H1 (cell line): ENCODE results near the gene UBE2L6. TPM values are rescaled to one million over a fixed set of nuclear protein-coding genes. Genes with fewer than 3 reads are reported as not detected.
A peak's percentile ranks its signal among the peaks of the same experiment; 100 is the strongest.

Source experiments
- RBBP5 ChIP-seq: IDR thresholded peaks from 2 replicates; pipeline ENCODE4 v1.7.1; 2012; ENCODE audit warnings: low read depth, mild to moderate bottlenecking, inconsistent platforms, low read length, moderate library complexity, borderline replicate concordance
- polyA plus RNA-seq, 7 experiments: library from polyadenylated mRNA; depleted of rRNA in 3 of 7; stranded (reverse) in 5 of 7; unstranded in 2 of 7; fragments of >200 nt in 5 of 7; fragments of 200-250 nt in 2 of 7; gene quantifications; 1 replicate in 5 of 7; 2 replicates in 1 of 7; 4 replicates in 1 of 7; pipeline versions ENCODE4 v1.2.1 to v1.2.3, GENCODE V29; 2011 to 2013; ENCODE audit warnings: missing spikeins in 2 of 7, mixed read lengths in 2 of 7
- total RNA-seq: library from RNA; stranded (reverse); fragmentation: NEBNext Ultra II Directional; extraction: Animal tissue kit (Norgen Biotek cat#: 25700); gene quantifications from 2 replicates; pipeline ENCODE4 v1.2.1, GENCODE V29; 2021

The UBE2L6 gene
- total and polyA plus RNA-seq, 2 of the 8 experiments (the other 6 are each of a cell fraction or from before 2014, with no cell fraction given), result 67.8 to 89.2 TPM

- 0 out of 2 replicates have a peak, but pooled peaks have one; percentile 20 for TF ChIP-seq RBBP5
- TF ChIP-seq, all 59 proteins: peak for 4
Measured at GRCh38 chr11:57530215-57530595, 37.3 kb downstream of the UBE2L6 start (continued).
